Left hindlimb (tissue), 1 donor: ENCODE measurements around the gene ZNF20.

ENCODE experiments used
- DNase-seq: peaks from one replicate; pipeline ENCODE4 v3.0.0-alpha.2; 2018

Gene ZNF20

GRCh38 chr19:12139885-12140544, at the start of gene ZNF20:
TSS of gene ZNF20 (minus strand) at chr19:12140350. CDS start at chr19:12140182, 168 bp downstream.
- DNase-seq: peak; percentile 97

GRCh38 chr19:12187625-12188024, 47.5 kb upstream of the ZNF20 start:
- no peak for DNase-seq

- no peak for DNase-seq
Observed at GRCh38 chr19:12180377-12180776, 40.2 kb upstream of the ZNF20 start.

- no peak for DNase-seq
Observed at GRCh38 chr19:12166626-12167025, 26.5 kb upstream of the ZNF20 start.

GRCh38 chr19:12163826-12164225, 23.7 kb upstream of the ZNF20 start:
- no peak for DNase-seq

GRCh38 chr19:12162882-12163806, 23.0 kb upstream of the ZNF20 start, which contains the start of gene ZNF136:
TSS of gene ZNF136 (plus strand) at chr19:12163096. CDS start at chr19:12163204, 108 bp downstream.
- DNase-seq: peak; percentile 94

- DNase-seq: no peak
Observed at GRCh38 chr19:12162513-12162881, 22.3 kb upstream of the ZNF20 start.

GRCh38 chr19:12159773-12160414, 19.7 kb upstream of the ZNF20 start:
- no peak for DNase-seq

- peak; percentile 92 for DNase-seq
Observed at GRCh38 chr19:12156223-12157058, 16.3 kb upstream of the ZNF20 start, which contains the start of gene ZNF625. TSS of gene ZNF625 (minus strand) at chr19:12156734. CDS start at chr19:12156558, 176 bp downstream.

- no peak for DNase-seq
Observed at GRCh38 chr19:12155324-12155860, 15.2 kb upstream of the ZNF20 start.

GRCh38 chr19:12145348-12145747, 5.2 kb upstream of the ZNF20 start:
- DNase-seq: no peak

GRCh38 chr19:12141405-12141736, 1.2 kb upstream of the ZNF20 start:
- no peak for DNase-seq

- DNase-seq: peak; percentile 87
Observed at GRCh38 chr19:12140545-12141404, 625 bp upstream of the ZNF20 start.

- DNase-seq: no peak
Observed at GRCh38 chr19:12139269-12139668, 881 bp downstream of the ZNF20 start.

GRCh38 chr19:12137221-12137940, 2.8 kb downstream of the ZNF20 start:
- DNase-seq: no peak

- DNase-seq: no peak
Observed at GRCh38 chr19:12133069-12133468, 7.1 kb downstream of the ZNF20 start.

GRCh38 chr19:12126707-12127106, 13.4 kb downstream of the ZNF20 start:
- DNase-seq: no peak

GRCh38 chr19:12117201-12117970, 22.8 kb downstream of the ZNF20 start:
- DNase-seq: no peak

GRCh38 chr19:12113121-12113520, 27.0 kb downstream of the ZNF20 start:
- no peak for DNase-seq

- DNase-seq: no peak
Observed at GRCh38 chr19:12112701-12113100, 27.4 kb downstream of the ZNF20 start.
